Osteoblast (primary cell): ENCODE measurements around the gene FILIP1L. TPM values are rescaled to one million over a fixed set of nuclear protein-coding genes. Genes with fewer than 3 reads are reported as not detected.

Experiments
- DNase-seq: peaks from one replicate; pipeline ENCODE4 v3.0.0; 2011; ENCODE audit warnings: low spot score, mixed read lengths; ENCODE audit not compliant: insufficient read length; ENCODE audit errors: missing footprints
- H2AFZ ChIP-seq: 2 replicates; pipeline ENCODE4 v1.6.0; 2011; ENCODE audit warnings: mild to moderate bottlenecking, low read length
- H3K27ac ChIP-seq: 2 replicates; pipeline ENCODE4 v1.5.1; 2011; ENCODE audit warnings: mild to moderate bottlenecking, low read depth, low read length, moderate library complexity
- H3K27me3 ChIP-seq: 2 replicates; pipeline ENCODE4 v1.6.0; 2012; ENCODE audit warnings: mild to moderate bottlenecking, control low read depth, inconsistent platforms, low read length, moderate library complexity; ENCODE audit not compliant: insufficient read depth
- H3K36me3 ChIP-seq: 2 replicates; pipeline ENCODE4 v1.5.1; 2011; ENCODE audit warnings: mild to moderate bottlenecking, low read length, control low read depth, moderate library complexity; ENCODE audit not compliant: insufficient read depth
- H3K4me1 ChIP-seq: 2 replicates; pipeline ENCODE4 v1.5.1; 2011; ENCODE audit warnings: mild to moderate bottlenecking, low read length, control low read depth, moderate library complexity; ENCODE audit not compliant: insufficient read depth
- H3K4me2 ChIP-seq: 2 replicates; pipeline ENCODE4 v1.6.0; 2011; ENCODE audit warnings: mild to moderate bottlenecking, low read length; ENCODE audit not compliant: insufficient read depth
- H3K4me3 ChIP-seq: fragments of 200-600 bp; sonication (generic); 3 replicates; pipeline ENCODE4 v1.5.1; 2012; ENCODE audit warnings: mild to moderate bottlenecking, low read length, inconsistent platforms; ENCODE audit not compliant: insufficient read depth
- H3K79me2 ChIP-seq: 2 replicates; pipeline ENCODE4 v1.6.0; 2012; ENCODE audit warnings: mild to moderate bottlenecking, low read length, control low read depth, inconsistent platforms; ENCODE audit not compliant: insufficient read depth
- H3K9me3 ChIP-seq: 2 replicates; pipeline ENCODE4 v1.5.1; 2011; ENCODE audit warnings: low read depth, low read length, control low read depth
- H4K20me1 ChIP-seq: 2 replicates; pipeline ENCODE4 v1.6.0; 2012; ENCODE audit warnings: mild to moderate bottlenecking, low read length, control low read depth; ENCODE audit not compliant: insufficient read depth
- CTCF ChIP-seq: IDR thresholded peaks from 2 replicates; pipeline ENCODE4 v1.5.1; 2011; ENCODE audit warnings: mild to moderate bottlenecking, low read depth, low read length, moderate library complexity; ENCODE audit errors: extremely low read depth
- total RNA-seq: library from RNA; depleted of rRNA; stranded (reverse); fragments of >200 nt; gene quantifications from 2 replicates; pipeline ENCODE4 v1.2.3, GENCODE V29; 2012

Gene FILIP1L
- total RNA-seq, 1 donor: 5.8 TPM

- Histone ChIP-seq H3K4me3 (no peak overlapping the region), H3K79me2 (no peaks in the 10 kb centered on the region), H3K4me2 (no peak overlapping the region), H3K4me1 (peaks cover 30% of the 10 kb centered on the region), H3K9me3 (no peaks in the 10 kb centered on the region), H3K36me3 (no peaks in the 10 kb centered on the region), H2AFZ (no peak overlapping the region), H3K27me3 (no peaks in the 10 kb centered on the region), H3K27ac (no peak overlapping the region), H4K20me1 (no peaks in the 10 kb centered on the region)
- DNase-seq: no peak
- TF ChIP-seq CTCF: no peak
These were observed 83.3 kb downstream of the FILIP1L start for GRCh38 chr3:100030914-100031425.

GRCh38 chr3:100030346-100030745 is 84.0 kb downstream of the FILIP1L start:
- Histone ChIP-seq H3K27ac (no peak overlapping the region), H3K4me1 (peaks cover 33% of the 10 kb centered on the region)
- DNase-seq: no peak

GRCh38 chr3:100029689-100030088 is 84.6 kb downstream of the FILIP1L start:
- no peak for DNase-seq
- Histone ChIP-seq H4K20me1 (no peaks in the 10 kb centered on the region), H3K4me1 (peaks cover 40% of the 10 kb centered on the region), H3K27me3 (no peaks in the 10 kb centered on the region), H2AFZ (no peak overlapping the region), H3K9me3 (no peaks in the 10 kb centered on the region), H3K36me3 (no peaks in the 10 kb centered on the region), H3K4me2 (no peak overlapping the region), H3K4me3 (no peak overlapping the region), H3K79me2 (no peaks in the 10 kb centered on the region), H3K27ac (no peak overlapping the region)
- TF ChIP-seq CTCF: no peak

More at GRCh38 chr3:100030346-100030745, 84.0 kb downstream of the FILIP1L start:
- Histone ChIP-seq H2AFZ (no peak overlapping the region), H3K9me3 (no peaks in the 10 kb centered on the region), H3K4me3 (no peak overlapping the region), H3K27me3 (no peaks in the 10 kb centered on the region), H3K4me2 (no peak overlapping the region), H3K36me3 (no peaks in the 10 kb centered on the region), H4K20me1 (no peaks in the 10 kb centered on the region), H3K79me2 (no peaks in the 10 kb centered on the region)
- no peak for TF ChIP-seq CTCF

- Histone ChIP-seq H3K4me3 (no peak overlapping the region), H4K20me1 (no peaks in the 10 kb centered on the region), H3K36me3 (no peaks in the 10 kb centered on the region), H3K4me2 (no peak overlapping the region), H3K9me3 (no peaks in the 10 kb centered on the region), H2AFZ (no peak overlapping the region), H3K27me3 (no peaks in the 10 kb centered on the region), H3K27ac (no peak overlapping the region), H3K79me2 (no peaks in the 10 kb centered on the region), H3K4me1 (peaks cover 42% of the 10 kb centered on the region)
- TF ChIP-seq CTCF: no peak
- DNase-seq: no peak
These were observed 85.2 kb downstream of the FILIP1L start for GRCh38 chr3:100029052-100029451.
